HG03378 (cell line): ENCODE data around the gene SLC30A9.

ENCODE experiments used
- ATAC-seq: cut with Tn5 transposase; IDR thresholded peaks from one replicate; pipeline ENCODE4 v1.9.1; 2021; ENCODE audit warnings: mild to moderate bottlenecking, moderate library complexity; ENCODE audit not compliant: unreplicated experiment

The SLC30A9 gene

DNA sequence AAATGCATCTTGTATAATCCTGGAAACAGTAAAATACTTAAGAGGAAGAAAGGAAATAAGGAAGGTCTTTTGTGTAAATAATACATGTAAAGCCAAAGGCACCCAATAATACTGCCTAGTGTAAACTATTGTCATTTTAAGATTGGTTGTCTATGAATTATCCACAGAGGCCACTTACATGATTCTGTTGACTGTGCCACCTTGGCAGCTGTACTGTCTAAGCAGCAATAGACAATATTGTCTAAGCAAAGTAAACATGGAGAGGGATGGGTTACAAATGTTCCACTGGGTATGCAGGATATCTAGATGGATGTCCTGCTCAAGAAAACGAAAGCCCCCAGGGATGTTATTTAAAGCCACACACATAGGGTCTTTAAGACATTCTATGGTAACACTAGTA lies 142.7 kb downstream of the SLC30A9 start:
- ATAC-seq = no peak

DNA sequence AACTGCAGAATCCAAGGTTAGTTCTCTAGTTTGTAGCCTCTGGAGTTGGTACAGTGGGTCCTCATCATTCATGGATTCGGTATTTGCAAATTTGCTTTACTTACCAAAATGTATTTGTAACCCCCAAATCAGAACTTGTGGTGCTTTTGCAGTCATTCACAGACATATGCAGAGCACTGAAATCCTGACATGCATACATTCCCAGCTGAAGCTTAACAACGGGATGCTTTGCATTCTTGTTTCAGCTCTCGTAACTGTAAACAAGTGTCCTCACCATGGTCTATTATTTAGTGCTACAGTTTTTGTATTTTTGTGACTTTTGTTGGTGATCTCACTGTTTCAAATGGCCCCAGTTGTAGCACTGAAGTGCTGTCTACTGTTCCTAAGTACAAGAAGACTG lies 146.0 kb downstream of the SLC30A9 start:
- ATAC-seq = no peak
